ENCODE data around the gene MAG. TPM values are rescaled to one million over a fixed set of nuclear protein-coding genes. Genes with fewer than 3 reads are reported as not detected.
A peak's percentile ranks its signal among the peaks of the same experiment; 100 is the strongest.

Gene MAG
- total and polyA plus RNA-seq, 9 of the 15 experiments (the other 6 are each of a cell fraction or from before 2014, with no cell fraction given), result 0.11 to 10.0 (median 1.6) TPM

GRCh38 chr19:35269438-35270117 is 22.4 kb upstream of the MAG start (continued):
- TF ChIP-seq MEIS2 (IDR thresholded peaks at IDR 0.05; ENCODE audit: partially characterized antibody), result peak; percentile 31
- peak; percentile 81 for TF ChIP-seq FIP1L1 (IDR thresholded peaks at IDR 0.05; ENCODE audit: low read depth, low read length, poor library complexity, severe bottlenecking)
- TF ChIP-seq ZKSCAN1 (IDR thresholded peaks at IDR 0.05; ENCODE audit: low read depth, low read length), result 0 out of 2 replicates have a peak, but pooled peaks have one; percentile 43
- TF ChIP-seq ZFX (CRISPR knock-in tag; IDR thresholded peaks at IDR 0.05), result peak; percentile 79
- TF ChIP-seq RCOR1 (IDR thresholded peaks at IDR 0.05; ENCODE audit: borderline replicate concordance in 1 of 2, low read depth in 2 of 2, low read length in 2 of 2), result peak in 1 of 2 experiments; percentile 42; a peak in 2 of 4 replicates
- peak; percentile 54 for TF ChIP-seq PKNOX1 (IDR thresholded peaks at IDR 0.05)
- TF ChIP-seq ZC3H4 (CRISPR knock-in tag; IDR thresholded peaks at IDR 0.05; ENCODE audit: borderline replicate concordance), result no peak
- no peak for TF ChIP-seq ZNF512 (tag; IDR thresholded peaks at IDR 0.05)
- TF ChIP-seq ZNF780A (CRISPR knock-in tag; IDR thresholded peaks at IDR 0.05), result no peak
- TF ChIP-seq PCBP1 (IDR thresholded peaks at IDR 0.05; ENCODE audit: low read depth, low read length, poor library complexity, severe bottlenecking), result peak; percentile 61
- TF ChIP-seq ZFP36 (IDR thresholded peaks at IDR 0.05; ENCODE audit: low read depth, low read length, partially characterized antibody), result no peak
- no peak for TF ChIP-seq U2AF1 (optimal IDR thresholded peaks at IDR 0.05; ENCODE audit: low read depth, low read length)
- TF ChIP-seq HMGN3 (IDR thresholded peaks at IDR 0.05; ENCODE audit: borderline replicate concordance, extremely low read depth, insufficient read length, low read depth, low read length), result peak; percentile 55
- TF ChIP-seq, protein P1, sequence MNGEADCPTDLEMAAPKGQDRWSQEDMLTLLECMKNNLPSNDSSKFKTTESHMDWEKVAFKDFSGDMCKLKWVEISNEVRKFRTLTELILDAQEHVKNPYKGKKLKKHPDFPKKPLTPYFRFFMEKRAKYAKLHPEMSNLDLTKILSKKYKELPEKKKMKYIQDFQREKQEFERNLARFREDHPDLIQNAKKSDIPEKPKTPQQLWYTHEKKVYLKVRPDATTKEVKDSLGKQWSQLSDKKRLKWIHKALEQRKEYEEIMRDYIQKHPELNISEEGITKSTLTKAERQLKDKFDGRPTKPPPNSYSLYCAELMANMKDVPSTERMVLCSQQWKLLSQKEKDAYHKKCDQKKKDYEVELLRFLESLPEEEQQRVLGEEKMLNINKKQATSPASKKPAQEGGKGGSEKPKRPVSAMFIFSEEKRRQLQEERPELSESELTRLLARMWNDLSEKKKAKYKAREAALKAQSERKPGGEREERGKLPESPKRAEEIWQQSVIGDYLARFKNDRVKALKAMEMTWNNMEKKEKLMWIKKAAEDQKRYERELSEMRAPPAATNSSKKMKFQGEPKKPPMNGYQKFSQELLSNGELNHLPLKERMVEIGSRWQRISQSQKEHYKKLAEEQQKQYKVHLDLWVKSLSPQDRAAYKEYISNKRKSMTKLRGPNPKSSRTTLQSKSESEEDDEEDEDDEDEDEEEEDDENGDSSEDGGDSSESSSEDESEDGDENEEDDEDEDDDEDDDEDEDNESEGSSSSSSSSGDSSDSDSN (IDR thresholded peaks at IDR 0.05; ENCODE audit: borderline replicate concordance in 1 of 2, low read depth in 2 of 2, low read length in 2 of 2), result peak; percentile 90 to 95
- TF ChIP-seq ZNF184 (CRISPR knock-in tag; IDR thresholded peaks at IDR 0.05), result no peak
- 0 out of 2 replicates have a peak, but pooled peaks have one; percentile 34 for TF ChIP-seq POLR2A (conservative IDR thresholded peaks at IDR 0.05)
- peak; percentile 42; the same call in 1 of the 2 replicates for TF ChIP-seq NFIC (IDR thresholded peaks at IDR 0.05)
- TF ChIP-seq, protein P2, sequence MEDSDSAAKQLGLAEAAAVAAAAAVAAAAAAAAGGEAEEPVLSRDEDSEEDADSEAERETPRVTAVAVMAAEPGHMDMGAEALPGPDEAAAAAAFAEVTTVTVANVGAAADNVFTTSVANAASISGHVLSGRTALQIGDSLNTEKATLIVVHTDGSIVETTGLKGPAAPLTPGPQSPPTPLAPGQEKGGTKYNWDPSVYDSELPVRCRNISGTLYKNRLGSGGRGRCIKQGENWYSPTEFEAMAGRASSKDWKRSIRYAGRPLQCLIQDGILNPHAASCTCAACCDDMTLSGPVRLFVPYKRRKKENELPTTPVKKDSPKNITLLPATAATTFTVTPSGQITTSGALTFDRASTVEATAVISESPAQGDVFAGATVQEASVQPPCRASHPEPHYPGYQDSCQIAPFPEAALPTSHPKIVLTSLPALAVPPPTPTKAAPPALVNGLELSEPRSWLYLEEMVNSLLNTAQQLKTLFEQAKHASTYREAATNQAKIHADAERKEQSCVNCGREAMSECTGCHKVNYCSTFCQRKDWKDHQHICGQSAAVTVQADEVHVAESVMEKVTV (CRISPR knock-in tag; IDR thresholded peaks at IDR 0.05), result 0 out of 2 replicates have a peak, but pooled peaks have one; percentile 13
- TF ChIP-seq, protein P3, sequence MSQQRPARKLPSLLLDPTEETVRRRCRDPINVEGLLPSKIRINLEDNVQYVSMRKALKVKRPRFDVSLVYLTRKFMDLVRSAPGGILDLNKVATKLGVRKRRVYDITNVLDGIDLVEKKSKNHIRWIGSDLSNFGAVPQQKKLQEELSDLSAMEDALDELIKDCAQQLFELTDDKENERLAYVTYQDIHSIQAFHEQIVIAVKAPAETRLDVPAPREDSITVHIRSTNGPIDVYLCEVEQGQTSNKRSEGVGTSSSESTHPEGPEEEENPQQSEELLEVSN (IDR thresholded peaks at IDR 0.05; ENCODE audit: borderline replicate concordance in 1 of 2, extremely low read depth in 1 of 2, insufficient read depth in 1 of 2, insufficient read length in 1 of 2, low read depth in 1 of 2, low read length in 1 of 2, poor library complexity in 1 of 2, severe bottlenecking in 1 of 2), result peak; percentile 11 to 39

Measured in K562 (cell line).